GM12801 (cell line): ENCODE data around the gene FAM200C.

Experiments
- CTCF ChIP-seq: IDR thresholded peaks from one replicate; pipeline ENCODE4 v1.5.1; 2011; ENCODE audit warnings: control low read depth; ENCODE audit not compliant: insufficient read length; ENCODE audit errors: extremely low read depth

The FAM200C gene

GRCh38 chr5:160384681-160385080 is 15.2 kb downstream of the FAM200C start:
- TF ChIP-seq CTCF: no peak

- TF ChIP-seq CTCF: no peak
Measured at GRCh38 chr5:160382346-160382745, 17.5 kb downstream of the FAM200C start.

- TF ChIP-seq CTCF: no peak
Measured at GRCh38 chr5:160380041-160380440, 19.8 kb downstream of the FAM200C start.

- TF ChIP-seq CTCF: no peak
Measured at GRCh38 chr5:160379511-160379910, 20.3 kb downstream of the FAM200C start.

- TF ChIP-seq CTCF: no peak
Measured at GRCh38 chr5:160378330-160378729, 21.5 kb downstream of the FAM200C start.

- no peak for TF ChIP-seq CTCF
Measured at GRCh38 chr5:160377651-160378050, 22.2 kb downstream of the FAM200C start.

GRCh38 chr5:160376416-160376815 is 23.4 kb downstream of the FAM200C start:
- no peak for TF ChIP-seq CTCF

GRCh38 chr5:160375701-160376100 is 24.2 kb downstream of the FAM200C start:
- no peak for TF ChIP-seq CTCF
